Neural crest cell (in vitro differentiated cells): ENCODE data around the gene CPTP. TPM values are rescaled to one million over a fixed set of nuclear protein-coding genes. Genes with fewer than 3 reads are reported as not detected.

Source experiments
- DNase-seq: peaks from one replicate; pipeline ENCODE4 v3.0.0; 2021; ENCODE audit warnings: low read depth, mixed read lengths, low spot score
- H3K27ac Mint-ChIP-seq: one replicate; pipeline ENCODE4 v1.8.0; 2021; ENCODE audit warnings: mild to moderate bottlenecking, mixed read lengths; ENCODE audit not compliant: unreplicated experiment
- H3K27me3 Mint-ChIP-seq: 2 replicates; pipeline ENCODE4 v1.8.0; 2021; ENCODE audit warnings: low read depth, mild to moderate bottlenecking, mixed read lengths
- H3K36me3 Mint-ChIP-seq: 2 replicates; pipeline ENCODE4 v1.8.0; 2021; ENCODE audit warnings: low read depth, mild to moderate bottlenecking, mixed read lengths
- H3K4me1 Mint-ChIP-seq: 2 replicates; pipeline ENCODE4 v1.8.0; 2021; ENCODE audit warnings: mixed read lengths
- H3K4me3 Mint-ChIP-seq: one replicate; pipeline ENCODE4 v1.8.0; 2021; ENCODE audit warnings: mild to moderate bottlenecking, mixed read lengths
- H3K9me3 Mint-ChIP-seq: 2 replicates; pipeline ENCODE4 v1.8.0; 2021; ENCODE audit warnings: mixed read lengths
- CTCF ChIP-seq: fragments of 200-600 bp; sonication (generic); conservative IDR thresholded peaks from 2 replicates; pipeline ENCODE4 v1.5.0; 2021; ENCODE audit warnings: antibody characterized with exemption, mild to moderate bottlenecking
- total RNA-seq: library from RNA; stranded (reverse); gene quantifications from 2 replicates; pipeline ENCODE4 v1.2.1, GENCODE V29; 2021

CPTP gene
- total RNA-seq, 1 donor from 2014 or later, result 18.9 TPM

GRCh38 chr1:1291023-1291528 lies 33.5 kb upstream of the CPTP start:
- DNase-seq, result no peak

GRCh38 chr1:1291548-1292441 lies 32.8 kb upstream of the CPTP start:
- Mint-ChIP-seq H3K27ac (no peak overlapping the region), H3K27me3 (peaks cover 2% of the 10 kb centered on the region), H3K4me1 (no peaks in the 10 kb centered on the region), H3K9me3 (no peaks in the 10 kb centered on the region), H3K4me3 (peak overlapping the region; percentile 47), H3K36me3 (no peaks in the 10 kb centered on the region)
- peak; percentile 64 for DNase-seq
- peak; percentile 74 for TF ChIP-seq CTCF

More at GRCh38 chr1:1291023-1291528, 33.5 kb upstream of the CPTP start:
- TF ChIP-seq CTCF, result no peak
- no peak overlapping the region for H3K4me3 Mint-ChIP-seq
- H3K27me3 Mint-ChIP-seq, result peaks cover 2% of the 10 kb centered on the region
- H3K4me1 Mint-ChIP-seq, result no peaks in the 10 kb centered on the region
- H3K9me3 Mint-ChIP-seq, result no peaks in the 10 kb centered on the region
- H3K27ac Mint-ChIP-seq, result no peak overlapping the region
- H3K36me3 Mint-ChIP-seq, result no peaks in the 10 kb centered on the region

- H3K4me3 Mint-ChIP-seq, result peak overlapping the region; percentile 47
- no peaks in the 10 kb centered on the region for H3K4me1 Mint-ChIP-seq
- TF ChIP-seq CTCF, result no peak
- DNase-seq, result no peak
- H3K27ac Mint-ChIP-seq, result no peak overlapping the region
- no peaks in the 10 kb centered on the region for H3K9me3 Mint-ChIP-seq
- H3K27me3 Mint-ChIP-seq, result peaks cover 2% of the 10 kb centered on the region
- no peaks in the 10 kb centered on the region for H3K36me3 Mint-ChIP-seq
Measured at GRCh38 chr1:1292442-1292779, 32.2 kb upstream of the CPTP start.

- DNase-seq, result no peak
- no peaks in the 10 kb centered on the region for H3K4me1 Mint-ChIP-seq
- no peak overlapping the region for H3K27ac Mint-ChIP-seq
- no peaks in the 10 kb centered on the region for H3K36me3 Mint-ChIP-seq
- no peaks in the 10 kb centered on the region for H3K9me3 Mint-ChIP-seq
- no peak for TF ChIP-seq CTCF
- peaks cover 2% of the 10 kb centered on the region for H3K27me3 Mint-ChIP-seq
- H3K4me3 Mint-ChIP-seq, result no peak overlapping the region
Measured at GRCh38 chr1:1292851-1293250, 31.8 kb upstream of the CPTP start.

- no peaks in the 10 kb centered on the region for H3K4me1 Mint-ChIP-seq
- no peaks in the 10 kb centered on the region for H3K36me3 Mint-ChIP-seq
- DNase-seq, result no peak
- H3K27me3 Mint-ChIP-seq, result peaks cover 2% of the 10 kb centered on the region
- no peaks in the 10 kb centered on the region for H3K9me3 Mint-ChIP-seq
- no peak for TF ChIP-seq CTCF
- no peak overlapping the region for H3K27ac Mint-ChIP-seq
- no peak overlapping the region for H3K4me3 Mint-ChIP-seq
Measured at GRCh38 chr1:1293263-1294249, 31.0 kb upstream of the CPTP start.
